PC-3 (cell line): ENCODE results near the gene RAB7B.

ENCODE experiments used
- CTCF ChIP-seq: fragments of 300-600 bp; sonication (generic); conservative IDR thresholded peaks from 2 replicates; pipeline ENCODE4 v1.5.1; 2017; ENCODE audit warnings: antibody characterized with exemption, low read depth, mild to moderate bottlenecking, low read length
- EZH2phosphoT487 ChIP-seq: fragments of 300-600 bp; sonication (generic); IDR thresholded peaks from 2 replicates; pipeline ENCODE4 v1.6.1; 2018; ENCODE audit warnings: mild to moderate bottlenecking, antibody characterized with exemption, low read length, borderline replicate concordance

GRCh38 chr1:205927247-205927646, 75.9 kb downstream of the RAB7B start:
- TF ChIP-seq CTCF = no peak
- no peak for TF ChIP-seq EZH2phosphoT487
